ENCODE measurements around the gene CCDC27. TPM values are rescaled to one million over a fixed set of nuclear protein-coding genes. Genes with fewer than 3 reads are reported as not detected.
A peak's percentile ranks its signal among the peaks of the same experiment; 100 is the strongest.

The CCDC27 gene
- total and polyA plus RNA-seq, 4 experiments from 2014 or later, result not detected

DNA sequence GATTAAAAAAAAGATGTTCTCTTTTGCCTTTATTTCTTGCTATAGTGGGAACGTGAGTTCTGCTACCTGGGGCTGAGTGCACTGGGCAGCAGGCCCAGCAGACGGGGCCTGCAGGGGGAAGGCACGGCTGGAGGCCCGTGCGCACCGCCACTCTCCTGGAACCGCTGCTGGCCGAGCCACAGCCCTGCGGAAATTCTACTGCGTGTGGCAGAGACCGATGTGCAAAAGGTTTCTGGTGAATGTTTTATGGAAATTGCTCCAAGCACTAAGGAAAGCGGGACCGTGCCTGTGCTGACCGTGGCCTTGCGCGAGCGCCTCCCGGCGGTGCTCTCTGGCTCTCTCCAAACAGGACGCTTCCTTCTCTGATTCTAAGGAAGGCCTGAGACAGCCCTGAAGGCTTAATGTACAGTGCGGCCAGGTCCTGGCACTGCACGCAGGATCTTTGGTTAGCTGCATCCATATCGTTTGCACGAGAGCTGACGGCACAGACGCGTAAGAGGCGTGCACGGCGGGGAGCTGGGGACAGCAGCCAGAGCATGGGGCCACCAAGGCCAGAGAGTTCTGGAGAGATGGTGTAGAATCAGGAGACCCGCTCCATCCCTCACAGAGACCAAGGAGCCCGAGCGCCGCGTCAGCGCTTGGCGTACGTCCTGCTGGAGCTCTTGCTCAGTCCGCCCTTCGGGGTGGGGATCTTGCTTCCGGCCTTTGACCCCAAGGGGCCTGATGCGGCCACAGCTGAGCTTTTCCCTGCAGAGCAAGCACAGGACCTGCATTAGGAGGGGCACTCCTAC, 62.7 kb downstream of the CCDC27 start:
- peaks cover 0 to 3% (median 0%) of the 10 kb centered on the region in 4 donors for H3K4me1 Mint-ChIP-seq
- H3K27ac ChIP-seq (ENCODE audit: low read depth, low read length), result no peak overlapping the region
- H3K27me3 Mint-ChIP-seq, result no peaks in the 10 kb centered on the region
- H3K27ac Mint-ChIP-seq, result peak overlapping the region in 1 of 7 donors; percentile 17
- no peaks in the 10 kb centered on the region for H3K27me3 ChIP-seq (ENCODE audit: insufficient read depth, low read length)
- H3K9me3 ChIP-seq (ENCODE audit: control insufficient read depth in 1 of 2, low read length in 2 of 2), result no peaks in the 10 kb centered on the region
- no peaks in the 10 kb centered on the region for H3K9me3 Mint-ChIP-seq
- H3K4me3 ChIP-seq (ENCODE audit: low read length in 2 of 2), result no peak overlapping the region
- H3K36me3 ChIP-seq (ENCODE audit: insufficient read depth, low read length), result peaks cover 2% of the 10 kb centered on the region
- no peak for DNase-seq
- intact Hi-C loops (cut with micrococcal nuclease), result no loop called here
- ChIA-PET POLR2A (ENCODE audit: partially characterized antibody) (interaction anchor here (0.5 to 0.8 kb wide), 2 partner anchors 19 to 40 kb away, joined by 3 to 4 read pairs; partner anchors contain the start of gene LRRC47), CTCF (ENCODE audit: partially characterized antibody) (no interaction called here)
- peaks cover 24 to 33% of the 10 kb centered on the region in 2 donors for H3K36me3 Mint-ChIP-seq
- H3K4me3 Mint-ChIP-seq, result no peak overlapping the region
- H3K4me1 ChIP-seq (ENCODE audit: insufficient read depth, low read length), result no peaks in the 10 kb centered on the region

DNA sequence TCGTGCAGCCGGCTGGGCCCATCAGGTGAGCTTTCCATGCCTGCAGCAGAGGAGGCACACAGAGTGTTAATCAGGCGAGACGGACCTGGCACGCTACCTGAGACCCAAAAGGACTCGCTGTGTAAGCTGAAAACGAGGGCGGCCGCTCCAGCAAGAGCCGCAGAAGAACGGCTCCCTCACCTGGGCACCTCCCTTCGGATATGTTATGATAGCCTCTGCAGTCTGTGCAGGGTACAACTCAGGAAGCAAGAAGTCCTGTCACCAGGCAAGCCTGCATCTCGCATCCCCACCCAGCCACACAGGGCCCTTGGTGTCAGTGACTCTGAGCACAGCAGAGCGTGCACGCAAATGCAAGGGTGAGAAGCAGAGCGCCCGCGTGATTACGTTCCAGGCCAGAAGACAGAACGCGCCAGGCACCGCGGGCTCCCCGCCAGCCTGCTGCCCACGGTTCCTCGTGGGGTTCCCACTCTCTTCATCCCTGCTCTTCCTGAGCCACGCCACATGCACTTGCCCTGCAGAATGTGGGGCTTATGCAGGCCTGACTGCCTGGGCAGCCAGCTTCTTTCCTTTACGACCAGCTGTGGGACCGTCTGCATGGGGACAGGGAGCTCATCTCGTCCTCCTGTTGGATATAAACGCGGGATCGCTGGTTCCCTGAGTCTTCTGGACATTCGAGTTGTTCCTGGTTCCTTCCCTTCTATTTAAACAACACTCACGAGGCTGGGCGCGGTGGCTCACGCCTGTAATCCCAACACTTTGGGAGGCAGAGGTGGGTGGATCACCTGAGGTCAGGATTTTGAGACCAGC, 64.3 kb downstream of the CCDC27 start:
- no peaks in the 10 kb centered on the region for H3K9me3 Mint-ChIP-seq
- no peaks in the 10 kb centered on the region for H3K27me3 Mint-ChIP-seq
- no peak overlapping the region for H3K4me3 Mint-ChIP-seq
- no peaks in the 10 kb centered on the region for H3K4me1 ChIP-seq (ENCODE audit: insufficient read depth, low read length)
- H3K4me3 ChIP-seq (ENCODE audit: low read length in 2 of 2), result no peak overlapping the region
- H3K27ac ChIP-seq (ENCODE audit: low read depth, low read length), result no peak overlapping the region
- H3K27ac Mint-ChIP-seq, result no peak overlapping the region
- intact Hi-C loops (cut with micrococcal nuclease), result no loop called here
- H3K36me3 Mint-ChIP-seq, result peaks cover 34 to 47% of the 10 kb centered on the region in 2 donors
- peaks cover 14% of the 10 kb centered on the region for H3K36me3 ChIP-seq (ENCODE audit: insufficient read depth, low read length)
- ChIA-PET POLR2A (ENCODE audit: partially characterized antibody) (no interaction called here), CTCF (ENCODE audit: partially characterized antibody) (no interaction called here)
- no peaks in the 10 kb centered on the region for H3K27me3 ChIP-seq (ENCODE audit: insufficient read depth, low read length)
- DNase-seq, result no peak
- H3K9me3 ChIP-seq (ENCODE audit: control insufficient read depth in 1 of 2, low read length in 2 of 2), result no peaks in the 10 kb centered on the region
- peaks cover 0 to 2% (median 0%) of the 10 kb centered on the region in 4 donors for H3K4me1 Mint-ChIP-seq

DNA sequence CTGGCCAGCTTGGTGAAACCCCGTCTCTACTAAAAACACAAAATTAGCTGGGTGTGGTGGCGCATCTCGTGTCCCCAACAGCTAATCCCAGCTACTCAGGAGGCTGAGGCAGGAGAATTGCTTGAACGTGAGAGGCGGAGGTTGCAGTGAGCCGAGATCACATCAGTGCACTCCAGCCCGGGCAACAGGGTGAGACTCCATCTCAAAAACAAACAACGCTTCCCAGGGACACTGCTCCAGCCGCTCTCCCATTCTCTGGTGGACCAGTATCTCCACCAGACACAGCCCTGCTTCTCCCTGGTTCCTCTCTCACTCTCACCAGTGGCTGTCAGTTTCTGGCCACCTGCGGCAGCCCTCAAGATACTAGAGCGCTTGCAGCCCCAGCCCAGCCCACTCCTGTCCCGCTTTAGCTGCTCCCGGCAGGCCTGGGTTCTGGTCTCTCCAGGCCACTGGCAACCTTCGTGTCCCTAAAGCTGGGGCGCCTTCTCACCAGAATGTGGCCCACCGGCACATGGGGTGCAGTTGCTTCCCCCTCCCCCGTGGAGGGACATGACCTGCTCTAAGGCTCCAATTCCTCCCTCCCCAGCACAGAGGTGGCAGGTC, 65.0 kb downstream of the CCDC27 start:
- Mint-ChIP-seq H3K27me3 (no peaks in the 10 kb centered on the region), H3K9me3 (no peaks in the 10 kb centered on the region), H3K27ac (no peak overlapping the region), H3K4me1 (peaks cover 0 to 3% (median 0%) of the 10 kb centered on the region in 4 donors), H3K4me3 (no peak overlapping the region), H3K36me3 (peaks cover 41 to 54% of the 10 kb centered on the region in 2 donors)
- intact Hi-C loops (cut with micrococcal nuclease), result no loop called here
- no peaks in the 10 kb centered on the region for H3K9me3 ChIP-seq (ENCODE audit: control insufficient read depth in 1 of 2, low read length in 2 of 2)
- H3K27me3 ChIP-seq (ENCODE audit: insufficient read depth, low read length), result no peaks in the 10 kb centered on the region
- H3K36me3 ChIP-seq (ENCODE audit: insufficient read depth, low read length), result peaks cover 19% of the 10 kb centered on the region
- DNase-seq, result no peak
- ChIA-PET CTCF (ENCODE audit: partially characterized antibody) (no interaction called here), POLR2A (ENCODE audit: partially characterized antibody) (no interaction called here)
- no peak overlapping the region for H3K4me3 ChIP-seq (ENCODE audit: low read length in 2 of 2)
- no peak overlapping the region for H3K27ac ChIP-seq (ENCODE audit: low read depth, low read length)
- no peaks in the 10 kb centered on the region for H3K4me1 ChIP-seq (ENCODE audit: insufficient read depth, low read length)

DNA sequence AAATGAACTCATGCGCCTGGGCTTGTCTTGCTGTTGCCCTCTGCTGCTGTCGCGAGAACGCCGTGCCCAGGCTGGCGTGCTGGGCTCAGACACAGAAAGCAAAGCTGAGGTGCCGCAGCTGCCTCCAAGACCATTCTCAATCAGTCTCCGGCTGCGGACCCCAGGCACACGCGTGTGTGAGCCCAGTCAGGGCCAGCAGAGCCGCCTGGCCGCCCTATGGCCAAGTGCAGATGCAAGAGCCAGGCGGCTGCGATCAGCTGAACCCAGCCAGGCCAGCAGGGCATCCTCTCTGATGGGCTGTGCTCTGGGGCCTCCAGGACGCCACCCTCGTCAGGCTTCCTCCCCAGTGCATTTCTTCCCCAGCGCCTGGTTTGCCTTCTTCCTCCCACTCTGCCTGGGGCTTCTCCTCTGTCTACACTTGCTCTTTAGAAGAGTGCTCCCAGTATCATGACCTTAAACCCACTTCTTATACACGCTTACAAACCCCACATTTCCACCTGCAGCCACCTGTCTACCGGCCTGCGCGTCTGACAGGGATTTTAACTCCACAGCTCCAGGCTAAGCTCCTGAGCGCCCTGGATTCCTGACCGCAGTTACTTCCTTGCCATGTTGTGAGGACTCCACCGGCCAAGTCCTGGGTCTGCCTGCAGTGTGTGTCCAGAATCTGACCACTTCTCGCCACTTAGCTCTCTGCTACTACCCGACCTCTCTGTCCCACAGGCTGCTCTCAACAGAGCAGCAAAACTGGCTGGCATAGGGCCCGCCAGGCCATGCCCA, 65.8 kb downstream of the CCDC27 start:
- Histone ChIP-seq H3K4me1 (ENCODE audit: insufficient read depth, low read length) (no peaks in the 10 kb centered on the region), H3K9me3 (ENCODE audit: control insufficient read depth in 1 of 2, low read length in 2 of 2) (no peaks in the 10 kb centered on the region), H3K36me3 (ENCODE audit: insufficient read depth, low read length) (peaks cover 26% of the 10 kb centered on the region), H3K27me3 (ENCODE audit: insufficient read depth, low read length) (no peaks in the 10 kb centered on the region), H3K4me3 (ENCODE audit: low read length in 2 of 2) (no peak overlapping the region), H3K27ac (ENCODE audit: low read depth, low read length) (no peak overlapping the region)
- POLR2A ChIA-PET (ENCODE audit: partially characterized antibody), result no interaction called here
- Mint-ChIP-seq H3K4me3 (no peak overlapping the region), H3K27me3 (no peaks in the 10 kb centered on the region), H3K27ac (peak overlapping the region in 1 of 7 donors; percentile 41), H3K36me3 (peaks cover 47 to 62% of the 10 kb centered on the region in 2 donors), H3K9me3 (no peaks in the 10 kb centered on the region), H3K4me1 (peaks cover 0 to 3% (median 0%) of the 10 kb centered on the region in 4 donors)
- no peak for DNase-seq
- intact Hi-C loops (cut with micrococcal nuclease), result no loop called here
- CTCF ChIA-PET (ENCODE audit: partially characterized antibody), result no interaction called here

DNA sequence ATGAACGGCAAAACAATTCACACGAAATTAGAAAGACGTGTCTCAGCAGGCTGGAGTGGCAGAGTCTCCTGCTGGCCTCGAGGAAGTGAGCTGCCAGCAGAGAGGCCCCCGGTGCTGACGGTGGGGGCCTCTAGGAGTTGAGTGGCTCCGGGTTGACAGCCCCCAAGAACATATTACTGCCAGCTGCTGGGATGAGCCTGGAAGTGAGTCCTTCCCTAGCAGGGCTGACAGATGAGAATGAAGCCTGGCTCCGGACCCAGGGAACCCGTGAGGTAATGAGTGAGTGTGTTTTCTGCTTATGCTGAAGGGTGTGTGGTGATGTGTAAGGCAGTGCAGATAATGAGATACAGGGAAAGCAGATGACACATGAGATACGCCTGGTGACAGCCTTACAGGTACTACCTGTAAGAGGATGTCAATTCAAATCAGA, 67.5 kb downstream of the CCDC27 start:
- H3K9me3 ChIP-seq (ENCODE audit: control insufficient read depth in 1 of 2, low read length in 2 of 2), result no peaks in the 10 kb centered on the region
- Mint-ChIP-seq H3K36me3 (peaks cover 49 to 68% of the 10 kb centered on the region in 2 donors), H3K4me3 (no peak overlapping the region), H3K27me3 (no peaks in the 10 kb centered on the region), H3K4me1 (peaks cover 0 to 3% (median 0%) of the 10 kb centered on the region in 4 donors), H3K27ac (no peak overlapping the region), H3K9me3 (no peaks in the 10 kb centered on the region)
- no peak overlapping the region for H3K27ac ChIP-seq (ENCODE audit: low read depth, low read length)
- intact Hi-C loops (cut with micrococcal nuclease), result no loop called here
- no peaks in the 10 kb centered on the region for H3K4me1 ChIP-seq (ENCODE audit: insufficient read depth, low read length)
- ChIA-PET CTCF (ENCODE audit: partially characterized antibody) (no interaction called here), POLR2A (ENCODE audit: partially characterized antibody) (no interaction called here)
- H3K27me3 ChIP-seq (ENCODE audit: insufficient read depth, low read length), result no peaks in the 10 kb centered on the region
- H3K36me3 ChIP-seq (ENCODE audit: insufficient read depth, low read length), result peaks cover 31% of the 10 kb centered on the region
- no peak overlapping the region for H3K4me3 ChIP-seq (ENCODE audit: low read length in 2 of 2)
- no peak for DNase-seq

DNA sequence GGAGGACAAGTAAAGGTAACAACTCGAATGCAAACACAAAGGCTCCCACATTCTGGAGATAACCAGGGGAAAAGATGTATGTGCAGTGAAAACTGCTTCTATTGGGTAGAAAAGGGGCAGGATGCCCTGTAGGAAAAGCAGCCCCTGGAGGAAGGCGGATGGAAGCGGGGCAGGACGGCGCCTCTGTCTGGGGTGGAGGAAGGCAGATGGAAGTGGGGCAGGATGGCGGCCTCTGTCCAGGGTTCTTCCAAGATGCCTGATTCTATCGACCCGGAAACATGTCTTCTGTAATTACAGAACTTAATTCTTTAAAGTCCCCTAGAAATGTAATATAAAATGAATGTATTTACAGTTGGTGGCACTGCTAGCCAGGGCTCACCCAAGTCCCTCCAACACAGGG, 68.1 kb downstream of the CCDC27 start:
- Histone ChIP-seq H3K27me3 (ENCODE audit: insufficient read depth, low read length) (no peaks in the 10 kb centered on the region), H3K27ac (ENCODE audit: low read depth, low read length) (no peak overlapping the region)
- peaks cover 45 to 67% of the 10 kb centered on the region in 2 donors for H3K36me3 Mint-ChIP-seq

More for the DNA sequence above, 68.1 kb downstream of the CCDC27 start:
- intact Hi-C loops (cut with micrococcal nuclease), result no loop called here
- H3K4me1 ChIP-seq (ENCODE audit: insufficient read depth, low read length), result no peaks in the 10 kb centered on the region
- Mint-ChIP-seq H3K27ac (no peak overlapping the region), H3K4me3 (no peak overlapping the region), H3K4me1 (peaks cover 0 to 3% (median 0%) of the 10 kb centered on the region in 4 donors), H3K9me3 (no peaks in the 10 kb centered on the region), H3K27me3 (no peaks in the 10 kb centered on the region)
- peaks cover 34% of the 10 kb centered on the region for H3K36me3 ChIP-seq (ENCODE audit: insufficient read depth, low read length)
- no peaks in the 10 kb centered on the region for H3K9me3 ChIP-seq (ENCODE audit: control insufficient read depth in 1 of 2, low read length in 2 of 2)
- ChIA-PET CTCF (ENCODE audit: partially characterized antibody) (no interaction called here), POLR2A (ENCODE audit: partially characterized antibody) (no interaction called here)
- no peak overlapping the region for H3K4me3 ChIP-seq (ENCODE audit: low read length in 2 of 2)
- no peak for DNase-seq

Measured in CD4-positive, alpha-beta memory T cell (primary cell).